Measurements from ENCODE around the gene FHIT.

- TF ChIP-seq CTCF (IDR thresholded peaks at IDR 0.05) (no peak), POLR2A (IDR thresholded peaks at IDR 0.05) (no peak)
Observed at GRCh38 chr3:61264281-61264680, 13.0 kb upstream of the FHIT start.
